ENCODE results near the gene TMED4. TPM values are rescaled to one million over a fixed set of nuclear protein-coding genes. Genes with fewer than 3 reads are reported as not detected.

TMED4 gene
- polyA plus RNA-seq, 4 donors: 120 to 164 (median 136) TPM

Other genes with a start within 250 kb of the TMED4 start
- 10 to 100 TPM; 71.0 to 90.3 (median 87.6) TPM for gene NUDCD3, start 91.6 kb downstream of the TMED4 start, polyA plus RNA-seq (ENCODE audit: insufficient read length in 4 of 4)
- gene NPC1L1, start 40.9 kb downstream of the TMED4 start, polyA plus RNA-seq (ENCODE audit: insufficient read length in 4 of 4): 1 to 10 TPM in 3 of 4 donors, under 1 TPM in 1; 0.15 to 3.2 (median 2.3) TPM
- gene DDX56, start 8.3 kb downstream of the TMED4 start, polyA plus RNA-seq (ENCODE audit: insufficient read length in 4 of 4): 100 to 1,000 TPM in 1 of 4 donors, 10 to 100 TPM in 3; 59.3 to 135 (median 79.2) TPM
- 10 to 100 TPM; 51.3 to 91.5 (median 88.8) TPM for gene OGDH, start 24.4 kb upstream of the TMED4 start, polyA plus RNA-seq (ENCODE audit: insufficient read length in 4 of 4)
- 100 to 1,000 TPM in 1 of 4 donors, 10 to 100 TPM in 3; 47.2 to 101 (median 58.3) TPM for gene ZMIZ2, start 166.6 kb upstream of the TMED4 start, polyA plus RNA-seq (ENCODE audit: insufficient read length in 4 of 4)
- 1,000 to 10,000 TPM in 3 of 4 donors, 100 to 1,000 TPM in 1; 981 to 1,494 (median 1,233) TPM for gene PPIA, start 214.4 kb upstream of the TMED4 start, polyA plus RNA-seq (ENCODE audit: insufficient read length in 4 of 4)